ENCODE results near the gene RALGAPA2.

- TF ChIP-seq, protein P1, sequence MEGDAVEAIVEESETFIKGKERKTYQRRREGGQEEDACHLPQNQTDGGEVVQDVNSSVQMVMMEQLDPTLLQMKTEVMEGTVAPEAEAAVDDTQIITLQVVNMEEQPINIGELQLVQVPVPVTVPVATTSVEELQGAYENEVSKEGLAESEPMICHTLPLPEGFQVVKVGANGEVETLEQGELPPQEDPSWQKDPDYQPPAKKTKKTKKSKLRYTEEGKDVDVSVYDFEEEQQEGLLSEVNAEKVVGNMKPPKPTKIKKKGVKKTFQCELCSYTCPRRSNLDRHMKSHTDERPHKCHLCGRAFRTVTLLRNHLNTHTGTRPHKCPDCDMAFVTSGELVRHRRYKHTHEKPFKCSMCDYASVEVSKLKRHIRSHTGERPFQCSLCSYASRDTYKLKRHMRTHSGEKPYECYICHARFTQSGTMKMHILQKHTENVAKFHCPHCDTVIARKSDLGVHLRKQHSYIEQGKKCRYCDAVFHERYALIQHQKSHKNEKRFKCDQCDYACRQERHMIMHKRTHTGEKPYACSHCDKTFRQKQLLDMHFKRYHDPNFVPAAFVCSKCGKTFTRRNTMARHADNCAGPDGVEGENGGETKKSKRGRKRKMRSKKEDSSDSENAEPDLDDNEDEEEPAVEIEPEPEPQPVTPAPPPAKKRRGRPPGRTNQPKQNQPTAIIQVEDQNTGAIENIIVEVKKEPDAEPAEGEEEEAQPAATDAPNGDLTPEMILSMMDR (IDR thresholded peaks at IDR 0.05; ENCODE audit: insufficient read depth, low read length, poor library complexity, severe bottlenecking), result no peak
- TF ChIP-seq EZH2phosphoT487 (conservative IDR thresholded peaks at IDR 0.05; ENCODE audit: low read length), result no peak
Measured at GRCh38 chr20:20428067-20428466, 284.4 kb downstream of the RALGAPA2 start.
